Measurements from ENCODE around the gene PRKN.

PRKN gene

DNA sequence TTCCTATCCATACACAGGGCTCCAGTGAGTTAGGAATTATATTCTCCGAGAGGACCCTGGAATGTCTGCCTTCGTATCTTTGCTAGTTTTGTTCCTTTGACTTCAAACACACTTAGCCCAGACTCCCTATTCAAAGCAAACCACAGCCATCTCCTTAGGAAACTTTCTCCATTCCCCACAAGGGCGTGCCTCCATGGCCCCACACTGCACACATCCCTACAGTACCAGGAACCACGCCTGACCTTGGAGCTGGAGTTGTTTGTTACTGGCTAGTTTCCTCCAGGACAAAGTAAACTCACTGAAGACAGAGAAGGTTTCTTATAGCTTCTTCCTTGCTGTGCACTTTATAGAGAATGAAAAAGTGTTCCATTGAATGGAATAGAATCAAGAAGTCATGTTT is 1040.9 kb downstream of the PRKN start:
- DNase-seq (ENCODE audit: low read depth in 1 of 2, low spot score in 1 of 2), result no peak
- Histone ChIP-seq H3K4me3 (replicated peaks; ENCODE audit: insufficient read depth, low read length) (no peak overlapping the region), H3K27ac (replicated peaks) (no peak overlapping the region), H3K27me3 (ENCODE audit: insufficient read depth, poor library complexity, severe bottlenecking) (no peaks in the 10 kb centered on the region)
- TF ChIP-seq SPI1 (IDR thresholded peaks at IDR 0.05; ENCODE audit: borderline replicate concordance, low read depth) (no peak), GABPA (IDR thresholded peaks at IDR 0.05; ENCODE audit: low read depth) (no peak), POLR2AphosphoS5 (IDR thresholded peaks at IDR 0.05; ENCODE audit: low read depth) (no peak)
- TF ChIP-seq, protein P1, sequence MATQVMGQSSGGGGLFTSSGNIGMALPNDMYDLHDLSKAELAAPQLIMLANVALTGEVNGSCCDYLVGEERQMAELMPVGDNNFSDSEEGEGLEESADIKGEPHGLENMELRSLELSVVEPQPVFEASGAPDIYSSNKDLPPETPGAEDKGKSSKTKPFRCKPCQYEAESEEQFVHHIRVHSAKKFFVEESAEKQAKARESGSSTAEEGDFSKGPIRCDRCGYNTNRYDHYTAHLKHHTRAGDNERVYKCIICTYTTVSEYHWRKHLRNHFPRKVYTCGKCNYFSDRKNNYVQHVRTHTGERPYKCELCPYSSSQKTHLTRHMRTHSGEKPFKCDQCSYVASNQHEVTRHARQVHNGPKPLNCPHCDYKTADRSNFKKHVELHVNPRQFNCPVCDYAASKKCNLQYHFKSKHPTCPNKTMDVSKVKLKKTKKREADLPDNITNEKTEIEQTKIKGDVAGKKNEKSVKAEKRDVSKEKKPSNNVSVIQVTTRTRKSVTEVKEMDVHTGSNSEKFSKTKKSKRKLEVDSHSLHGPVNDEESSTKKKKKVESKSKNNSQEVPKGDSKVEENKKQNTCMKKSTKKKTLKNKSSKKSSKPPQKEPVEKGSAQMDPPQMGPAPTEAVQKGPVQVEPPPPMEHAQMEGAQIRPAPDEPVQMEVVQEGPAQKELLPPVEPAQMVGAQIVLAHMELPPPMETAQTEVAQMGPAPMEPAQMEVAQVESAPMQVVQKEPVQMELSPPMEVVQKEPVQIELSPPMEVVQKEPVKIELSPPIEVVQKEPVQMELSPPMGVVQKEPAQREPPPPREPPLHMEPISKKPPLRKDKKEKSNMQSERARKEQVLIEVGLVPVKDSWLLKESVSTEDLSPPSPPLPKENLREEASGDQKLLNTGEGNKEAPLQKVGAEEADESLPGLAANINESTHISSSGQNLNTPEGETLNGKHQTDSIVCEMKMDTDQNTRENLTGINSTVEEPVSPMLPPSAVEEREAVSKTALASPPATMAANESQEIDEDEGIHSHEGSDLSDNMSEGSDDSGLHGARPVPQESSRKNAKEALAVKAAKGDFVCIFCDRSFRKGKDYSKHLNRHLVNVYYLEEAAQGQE (IDR thresholded peaks at IDR 0.05; ENCODE audit: insufficient replicate concordance, low read depth), result no peak
- TF ChIP-seq, protein P2, sequence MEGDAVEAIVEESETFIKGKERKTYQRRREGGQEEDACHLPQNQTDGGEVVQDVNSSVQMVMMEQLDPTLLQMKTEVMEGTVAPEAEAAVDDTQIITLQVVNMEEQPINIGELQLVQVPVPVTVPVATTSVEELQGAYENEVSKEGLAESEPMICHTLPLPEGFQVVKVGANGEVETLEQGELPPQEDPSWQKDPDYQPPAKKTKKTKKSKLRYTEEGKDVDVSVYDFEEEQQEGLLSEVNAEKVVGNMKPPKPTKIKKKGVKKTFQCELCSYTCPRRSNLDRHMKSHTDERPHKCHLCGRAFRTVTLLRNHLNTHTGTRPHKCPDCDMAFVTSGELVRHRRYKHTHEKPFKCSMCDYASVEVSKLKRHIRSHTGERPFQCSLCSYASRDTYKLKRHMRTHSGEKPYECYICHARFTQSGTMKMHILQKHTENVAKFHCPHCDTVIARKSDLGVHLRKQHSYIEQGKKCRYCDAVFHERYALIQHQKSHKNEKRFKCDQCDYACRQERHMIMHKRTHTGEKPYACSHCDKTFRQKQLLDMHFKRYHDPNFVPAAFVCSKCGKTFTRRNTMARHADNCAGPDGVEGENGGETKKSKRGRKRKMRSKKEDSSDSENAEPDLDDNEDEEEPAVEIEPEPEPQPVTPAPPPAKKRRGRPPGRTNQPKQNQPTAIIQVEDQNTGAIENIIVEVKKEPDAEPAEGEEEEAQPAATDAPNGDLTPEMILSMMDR (IDR thresholded peaks at IDR 0.05; ENCODE audit: insufficient read depth, low read length), result no peak

DNA sequence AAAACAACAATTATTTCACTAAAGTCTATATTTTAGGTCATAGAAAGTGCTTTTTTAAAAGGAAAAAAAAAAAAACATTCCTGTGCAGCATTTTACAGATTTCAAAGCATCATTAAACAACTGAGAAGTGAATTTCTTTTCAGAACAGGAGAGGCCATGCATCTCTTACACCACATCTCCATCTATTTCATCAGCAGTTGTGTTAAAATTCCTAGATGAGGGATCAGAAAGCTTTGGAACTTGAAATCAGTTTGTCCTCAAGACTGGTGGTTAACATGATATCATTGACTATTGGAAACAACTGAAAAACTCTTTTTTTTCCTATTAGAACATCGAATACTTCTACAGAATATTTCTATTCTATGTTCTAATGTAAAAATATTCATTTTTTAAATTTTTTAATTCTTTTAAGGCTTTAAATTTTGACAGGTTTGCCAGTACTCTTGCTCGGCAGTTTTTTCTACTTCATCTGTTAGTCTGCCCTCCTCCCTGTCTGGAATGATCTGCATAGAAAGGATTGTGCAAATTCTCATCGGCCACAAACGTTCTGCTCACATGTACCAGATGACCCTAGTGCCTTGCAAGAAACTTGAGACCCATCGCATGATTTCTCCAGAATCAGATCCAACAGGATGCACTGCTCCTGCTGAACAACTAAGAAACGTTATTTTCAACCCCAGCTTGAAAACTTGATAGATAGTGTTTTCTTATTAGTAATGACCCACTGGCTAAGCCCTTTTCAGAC is 1042.7 kb downstream of the PRKN start:
- TF ChIP-seq, protein P2 (IDR thresholded peaks at IDR 0.05; ENCODE audit: insufficient read depth, low read length), result no peak
- TF ChIP-seq POLR2AphosphoS5 (IDR thresholded peaks at IDR 0.05; ENCODE audit: low read depth) (no peak), SPI1 (IDR thresholded peaks at IDR 0.05; ENCODE audit: borderline replicate concordance, low read depth) (no peak), GABPA (IDR thresholded peaks at IDR 0.05; ENCODE audit: low read depth) (no peak)
- TF ChIP-seq, protein P1 (IDR thresholded peaks at IDR 0.05; ENCODE audit: insufficient replicate concordance, low read depth), result no peak
- H3K27ac ChIP-seq (replicated peaks), result no peak overlapping the region
- H3K4me3 ChIP-seq (replicated peaks; ENCODE audit: insufficient read depth, low read length), result no peak overlapping the region
- H3K27me3 ChIP-seq (ENCODE audit: insufficient read depth, poor library complexity, severe bottlenecking), result no peaks in the 10 kb centered on the region
- no peak for DNase-seq (ENCODE audit: low read depth in 1 of 2, low spot score in 1 of 2)

DNA sequence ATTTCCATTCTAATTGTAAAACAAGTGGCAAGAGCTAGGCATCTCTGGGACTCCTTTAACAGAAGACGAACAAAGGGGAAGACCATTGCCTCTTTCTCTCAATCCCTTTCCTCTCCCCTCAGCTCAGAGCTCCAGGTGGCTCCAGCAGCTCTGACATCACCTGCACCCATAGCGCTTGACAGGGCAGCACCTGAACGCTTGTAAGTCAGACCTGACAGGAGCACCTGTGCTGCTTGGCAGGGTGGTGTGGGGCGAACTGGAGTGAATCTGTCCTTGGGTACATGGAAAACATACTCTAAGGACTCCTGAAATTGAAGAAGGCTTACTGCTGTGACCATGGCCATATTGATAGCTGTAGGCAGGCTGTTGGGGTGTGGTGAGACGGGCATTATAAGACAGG is 1044.2 kb downstream of the PRKN start:
- Histone ChIP-seq H3K27me3 (ENCODE audit: insufficient read depth, poor library complexity, severe bottlenecking) (no peaks in the 10 kb centered on the region), H3K27ac (replicated peaks) (no peak overlapping the region), H3K4me3 (replicated peaks; ENCODE audit: insufficient read depth, low read length) (no peak overlapping the region)
- TF ChIP-seq, protein P2 (IDR thresholded peaks at IDR 0.05; ENCODE audit: insufficient read depth, low read length), result no peak
- TF ChIP-seq POLR2AphosphoS5 (IDR thresholded peaks at IDR 0.05; ENCODE audit: low read depth), result no peak
- TF ChIP-seq GABPA (IDR thresholded peaks at IDR 0.05; ENCODE audit: low read depth), result no peak
- no peak for TF ChIP-seq SPI1 (IDR thresholded peaks at IDR 0.05; ENCODE audit: borderline replicate concordance, low read depth)
- TF ChIP-seq, protein P1 (IDR thresholded peaks at IDR 0.05; ENCODE audit: insufficient replicate concordance, low read depth), result no peak
- DNase-seq (ENCODE audit: low read depth in 1 of 2, low spot score in 1 of 2), result no peak
